HG02678 (cell line): ENCODE data around the gene TMEM95.
"Not testable (repeated sequence)": the region's sequence is repeated elsewhere in the genome, so short reads cannot be mapped to it uniquely, and the experiment has no call there.

ENCODE experiments used
- ATAC-seq: cut with Tn5 transposase; IDR thresholded peaks from one replicate; pipeline ENCODE4 v1.9.1; 2021; ENCODE audit warnings: mild to moderate bottlenecking, moderate library complexity; ENCODE audit not compliant: unreplicated experiment

TMEM95 gene

GRCh38 chr17:7346761-7347614, 8.0 kb upstream of the TMEM95 start:
- no peak for ATAC-seq

GRCh38 chr17:7347630-7348477, 7.1 kb upstream of the TMEM95 start:
- ATAC-seq, result no peak

GRCh38 chr17:7348478-7349242, 6.3 kb upstream of the TMEM95 start:
- no peak for ATAC-seq

- ATAC-seq, result peak; percentile 60
These were observed 3.1 kb upstream of the TMEM95 start, which contains the start of gene KCTD11 for GRCh38 chr17:7351665-7352502. Gene KCTD11, plus strand, starts transcription at chr17:7352162.

GRCh38 chr17:7352503-7352889, 2.5 kb upstream of the TMEM95 start:
- no peak for ATAC-seq

GRCh38 chr17:7352910-7353635, 1.9 kb upstream of the TMEM95 start:
- no peak for ATAC-seq

- no peak for ATAC-seq
These were observed 603 bp upstream of the TMEM95 start for GRCh38 chr17:7354262-7354843.

GRCh38 chr17:7355573-7355972, 617 bp downstream of the TMEM95 start:
- ATAC-seq, result no peak

- ATAC-seq, result no peak
These were observed 1.2 kb downstream of the TMEM95 start for GRCh38 chr17:7356072-7356549.

- no peak for ATAC-seq
These were observed 1.8 kb downstream of the TMEM95 start for GRCh38 chr17:7356756-7357155.

- ATAC-seq, result no peak
These were observed 2.4 kb downstream of the TMEM95 start for GRCh38 chr17:7357381-7357780.

GRCh38 chr17:7361906-7362305, 7.0 kb downstream of the TMEM95 start:
- no peak for ATAC-seq

- ATAC-seq, result no peak
These were observed 8.4 kb downstream of the TMEM95 start for GRCh38 chr17:7363311-7363710.

- not testable (repeated sequence) for ATAC-seq
These were observed 11.0 kb downstream of the TMEM95 start for GRCh38 chr17:7365963-7366362.

- ATAC-seq, result no peak
These were observed 12.1 kb downstream of the TMEM95 start for GRCh38 chr17:7367083-7367482.

- no peak for ATAC-seq
These were observed 13.1 kb downstream of the TMEM95 start for GRCh38 chr17:7367918-7368598.

- ATAC-seq, result not testable (repeated sequence)
These were observed 13.6 kb downstream of the TMEM95 start for GRCh38 chr17:7368599-7368994.

- ATAC-seq, result no peak
These were observed 14.9 kb downstream of the TMEM95 start for GRCh38 chr17:7369825-7370224.
